HG02938 (cell line): Measurements from ENCODE around the gene LGALS7B.
"Not testable (repeated sequence)": the region's sequence is repeated elsewhere in the genome, so short reads cannot be mapped to it uniquely, and the experiment has no call there.

ENCODE experiments used
- ATAC-seq: cut with Tn5 transposase; IDR thresholded peaks from one replicate; pipeline ENCODE4 v1.9.1; 2021; ENCODE audit warnings: mild to moderate bottlenecking, moderate library complexity; ENCODE audit not compliant: unreplicated experiment

LGALS7B gene

GRCh38 chr19:38816131-38816750 is 27.2 kb downstream of the LGALS7B start:
- ATAC-seq = no peak

GRCh38 chr19:38817081-38817480 is 28.1 kb downstream of the LGALS7B start:
- no peak for ATAC-seq

- ATAC-seq = no peak
Measured at GRCh38 chr19:38819231-38819920, 30.4 kb downstream of the LGALS7B start.

GRCh38 chr19:38821230-38821825 is 32.3 kb downstream of the LGALS7B start:
- not testable (repeated sequence) for ATAC-seq

- ATAC-seq = not testable (repeated sequence)
Measured at GRCh38 chr19:38825936-38826335, 36.9 kb downstream of the LGALS7B start.

- no peak for ATAC-seq
Measured at GRCh38 chr19:38826856-38827551, 38.0 kb downstream of the LGALS7B start.

- not testable (repeated sequence) for ATAC-seq
Measured at GRCh38 chr19:38829203-38829602, 40.2 kb downstream of the LGALS7B start.

- no peak for ATAC-seq
Measured at GRCh38 chr19:38830039-38830733, 41.2 kb downstream of the LGALS7B start.

GRCh38 chr19:38831142-38831605 is 42.2 kb downstream of the LGALS7B start:
- ATAC-seq = peak; percentile 47

GRCh38 chr19:38833092-38833425 is 44.1 kb downstream of the LGALS7B start:
- ATAC-seq = no peak

GRCh38 chr19:38834104-38834490 is 45.1 kb downstream of the LGALS7B start:
- ATAC-seq = no peak

- ATAC-seq = no peak
Measured at GRCh38 chr19:38834590-38834989, 45.6 kb downstream of the LGALS7B start.

GRCh38 chr19:38836159-38836982 is 47.4 kb downstream of the LGALS7B start:
- ATAC-seq = no peak

GRCh38 chr19:38836983-38837626 is 48.1 kb downstream of the LGALS7B start:
- ATAC-seq = no peak

GRCh38 chr19:38837656-38838121 is 48.7 kb downstream of the LGALS7B start:
- no peak for ATAC-seq

GRCh38 chr19:38838208-38838985 is 49.4 kb downstream of the LGALS7B start:
- ATAC-seq = no peak

- no peak for ATAC-seq
Measured at GRCh38 chr19:38838986-38839761, 50.2 kb downstream of the LGALS7B start.
